ENCODE data around the gene TCERG1L. TPM values are rescaled to one million over a fixed set of nuclear protein-coding genes. Genes with fewer than 3 reads are reported as not detected.

Gene TCERG1L
- total and polyA plus RNA-seq, 8 donors: 0.18 TPM; not detected in 7

DNA sequence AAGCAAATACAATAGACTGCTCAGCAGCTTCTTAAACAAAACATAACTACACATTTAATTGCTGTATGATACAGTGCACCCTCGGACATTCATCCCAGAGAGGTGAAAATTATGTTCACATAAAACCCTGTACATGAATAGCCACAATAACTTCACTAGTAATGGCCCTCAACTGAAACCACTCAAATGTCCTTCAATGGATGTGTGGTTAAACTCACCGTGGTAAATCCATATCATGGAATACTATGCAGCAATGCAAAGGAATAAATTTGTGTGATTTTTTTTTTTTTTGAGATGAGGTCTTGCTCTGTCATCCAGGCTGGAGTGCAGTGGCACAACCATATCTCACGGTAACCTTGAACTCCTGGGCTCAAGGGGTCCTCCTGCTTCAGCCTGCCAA, 252.7 kb downstream of the TCERG1L start:
- Histone ChIP-seq H3K27ac (no peak overlapping the region), H3K9me3 (peaks cover 0 to 14% (median 13%) of the 10 kb centered on the region in 4 donors), H3K36me3 (no peaks in the 10 kb centered on the region), H3K4me3 (no peak overlapping the region), H3K27me3 (peaks cover 0 to 31% (median 3%) of the 10 kb centered on the region in 3 donors), H3K4me1 (no peaks in the 10 kb centered on the region)
- TF ChIP-seq, protein P1, sequence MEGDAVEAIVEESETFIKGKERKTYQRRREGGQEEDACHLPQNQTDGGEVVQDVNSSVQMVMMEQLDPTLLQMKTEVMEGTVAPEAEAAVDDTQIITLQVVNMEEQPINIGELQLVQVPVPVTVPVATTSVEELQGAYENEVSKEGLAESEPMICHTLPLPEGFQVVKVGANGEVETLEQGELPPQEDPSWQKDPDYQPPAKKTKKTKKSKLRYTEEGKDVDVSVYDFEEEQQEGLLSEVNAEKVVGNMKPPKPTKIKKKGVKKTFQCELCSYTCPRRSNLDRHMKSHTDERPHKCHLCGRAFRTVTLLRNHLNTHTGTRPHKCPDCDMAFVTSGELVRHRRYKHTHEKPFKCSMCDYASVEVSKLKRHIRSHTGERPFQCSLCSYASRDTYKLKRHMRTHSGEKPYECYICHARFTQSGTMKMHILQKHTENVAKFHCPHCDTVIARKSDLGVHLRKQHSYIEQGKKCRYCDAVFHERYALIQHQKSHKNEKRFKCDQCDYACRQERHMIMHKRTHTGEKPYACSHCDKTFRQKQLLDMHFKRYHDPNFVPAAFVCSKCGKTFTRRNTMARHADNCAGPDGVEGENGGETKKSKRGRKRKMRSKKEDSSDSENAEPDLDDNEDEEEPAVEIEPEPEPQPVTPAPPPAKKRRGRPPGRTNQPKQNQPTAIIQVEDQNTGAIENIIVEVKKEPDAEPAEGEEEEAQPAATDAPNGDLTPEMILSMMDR (IDR thresholded peaks at IDR 0.05): no peak
- intact Hi-C loops (cut with DNase I; ENCODE audit: low total_unique reads): no loop called here
- DNase-seq: no peak
- WGBS, 5 donors: 77 to 89% (median 86%) methylated on average over 3 of the region's 3 CpGs

DNA sequence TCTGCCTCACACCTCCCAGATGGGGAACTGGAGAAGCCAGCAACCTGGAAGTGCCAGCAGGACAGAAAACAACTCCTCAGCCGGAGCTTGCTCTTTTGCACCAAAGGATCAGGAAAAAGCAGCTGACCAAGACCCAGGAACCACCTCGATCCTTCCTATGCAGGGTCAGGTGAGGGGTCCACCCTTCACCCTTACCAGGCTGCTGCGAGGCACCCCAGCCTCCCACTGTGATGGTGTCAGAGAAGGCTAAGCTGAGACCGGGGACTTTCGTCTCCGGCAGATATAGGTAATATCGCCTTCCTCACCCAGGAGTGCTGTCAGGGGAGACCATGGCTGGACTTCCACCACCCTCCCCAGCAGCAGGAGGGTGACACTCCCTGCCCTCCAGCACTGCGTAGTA, 254.7 kb downstream of the TCERG1L start:
- whole genome bisulfite sequencing, 5 donors: 83 to 88% (median 85%) methylated on average over 7 to 8 of the region's 8 CpGs
- no peak for DNase-seq
- no peak for TF ChIP-seq EP300 (IDR thresholded peaks at IDR 0.05)
- TF ChIP-seq, protein P1 (IDR thresholded peaks at IDR 0.05): no peak
- TF ChIP-seq POLR2AphosphoS5 (IDR thresholded peaks at IDR 0.05): no peak
- no peak for TF ChIP-seq POLR2A (IDR thresholded peaks at IDR 0.05)
- Histone ChIP-seq H3K4me3 (no peak overlapping the region), H3K4me1 (no peaks in the 10 kb centered on the region), H3K27ac (no peak overlapping the region), H3K27me3 (peaks cover 0 to 11% (median 3%) of the 10 kb centered on the region in 3 donors), H3K9me3 (peaks cover 0 to 16% (median 13%) of the 10 kb centered on the region in 4 donors), H3K36me3 (no peaks in the 10 kb centered on the region)
- intact Hi-C loops (cut with DNase I; ENCODE audit: low total_unique reads): no loop called here

DNA sequence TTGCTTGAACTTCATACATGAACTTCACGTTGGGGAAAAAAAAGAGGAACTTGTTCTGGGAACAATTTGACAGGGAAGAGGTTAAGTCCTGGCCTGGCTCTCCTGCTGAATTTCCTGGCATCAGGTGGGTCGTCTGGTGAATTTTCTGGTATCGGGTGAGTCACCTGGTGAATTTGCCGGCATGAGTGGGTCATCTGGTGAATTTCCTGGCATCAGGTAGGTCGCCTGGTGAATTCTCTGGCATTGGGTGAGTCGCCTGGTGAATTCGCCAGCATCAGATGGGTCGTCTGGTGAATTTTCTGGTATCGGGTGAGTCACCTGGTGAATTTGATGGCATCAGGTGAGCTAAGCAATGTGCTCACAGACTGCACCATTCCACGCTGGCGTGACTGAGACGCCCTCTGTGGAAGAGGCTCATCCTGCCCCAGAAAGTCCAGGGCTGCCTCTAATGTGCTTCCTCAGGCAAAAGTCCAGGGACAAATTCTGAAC, 255.4 kb downstream of the TCERG1L start:
- H3K9me3 ChIP-seq: peaks cover 0 to 21% (median 15%) of the 10 kb centered on the region in 4 donors
- no peak overlapping the region for H3K4me3 ChIP-seq
- no peak for DNase-seq
- H3K36me3 ChIP-seq: no peaks in the 10 kb centered on the region
- no peak overlapping the region for H3K27ac ChIP-seq
- no peaks in the 10 kb centered on the region for H3K4me1 ChIP-seq
- 54 to 78% (median 69%) methylated on average over 5 to 12 of the region's 12 CpGs for WGBS, 5 donors
- intact Hi-C loops (cut with DNase I; ENCODE audit: low total_unique reads): no loop called here
- H3K27me3 ChIP-seq: peaks cover 0 to 13% (median 3%) of the 10 kb centered on the region in 3 donors
- no peak for TF ChIP-seq POLR2AphosphoS5 (IDR thresholded peaks at IDR 0.05)
- TF ChIP-seq, protein P1 (IDR thresholded peaks at IDR 0.05): no peak
- no peak for TF ChIP-seq EP300 (IDR thresholded peaks at IDR 0.05)
- TF ChIP-seq POLR2A (IDR thresholded peaks at IDR 0.05): no peak

DNA sequence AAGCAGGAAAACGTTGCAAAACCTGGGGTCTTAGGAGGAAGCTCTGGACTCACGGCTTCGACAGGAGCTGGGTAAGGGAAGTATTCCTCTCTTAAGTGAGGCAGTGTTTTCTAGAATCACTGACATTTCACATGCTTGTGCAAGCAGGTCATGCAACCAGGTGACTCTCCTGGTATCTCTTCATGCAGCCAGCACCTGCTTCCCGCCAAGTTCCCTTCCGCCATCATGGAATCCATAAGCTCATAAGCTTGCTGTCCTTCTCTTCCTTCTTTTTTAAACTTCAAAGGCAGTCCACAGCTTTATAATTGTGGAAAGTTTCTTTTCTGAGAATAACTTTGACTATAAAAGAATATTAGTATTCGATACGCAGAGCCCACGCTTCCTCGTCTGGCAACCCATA, 256.1 kb downstream of the TCERG1L start:
- Histone ChIP-seq H3K36me3 (no peaks in the 10 kb centered on the region), H3K27me3 (peaks cover 0 to 18% (median 3%) of the 10 kb centered on the region in 3 donors), H3K27ac (no peak overlapping the region), H3K4me1 (no peaks in the 10 kb centered on the region), H3K4me3 (no peak overlapping the region), H3K9me3 (peaks cover 0 to 21% (median 15%) of the 10 kb centered on the region in 4 donors)
- no peak for DNase-seq
- TF ChIP-seq POLR2A (IDR thresholded peaks at IDR 0.05) (no peak), POLR2AphosphoS5 (IDR thresholded peaks at IDR 0.05) (no peak), EP300 (IDR thresholded peaks at IDR 0.05) (no peak)
- TF ChIP-seq, protein P1 (IDR thresholded peaks at IDR 0.05): no peak
- intact Hi-C loops (cut with DNase I; ENCODE audit: low total_unique reads): no loop called here
- WGBS, 5 donors: 76 to 89% (median 77%) methylated on average over 9 of the region's 9 CpGs

All from stomach (tissue), 9 donors.